Transverse colon (tissue), 4 donors: Measurements from ENCODE around the gene DDX3X. TPM values are rescaled to one million over a fixed set of nuclear protein-coding genes. Genes with fewer than 3 reads are reported as not detected.

Experiments used
- DNase-seq: peaks from one replicate; pipeline ENCODE4 v3.0.0-alpha.2; 2019
- H3K27ac ChIP-seq, 4 donors: fragments of 200-600 bp; sonication (generic); 2 replicates each; pipeline ENCODE4 v1.5.1; 2016 to 2018; ENCODE audit warnings: inconsistent platforms in 4 of 4
- H3K27me3 ChIP-seq: fragments of 200-600 bp; sonication (generic); 2 replicates; pipeline ENCODE4 v1.5.1; 2017; ENCODE audit warnings: inconsistent platforms
- H3K36me3 ChIP-seq, 4 donors: fragments of 200-600 bp; sonication (generic); 2 replicates each; pipeline ENCODE4 v1.5.1; 2017 to 2019; ENCODE audit warnings: inconsistent platforms in 4 of 4
- H3K4me1 ChIP-seq, 4 donors: fragments of 200-600 bp; sonication (generic); 2 replicates each; pipeline ENCODE4 v1.5.1; 2017 to 2020; ENCODE audit warnings: inconsistent platforms in 4 of 4
- H3K4me3 ChIP-seq, 4 donors: fragments of 200-600 bp; sonication (generic); 1 replicate in 1 of 4; 2 replicates in 3 of 4; pipeline versions ENCODE4 v1.5.1 to v1.6.1; 2017 to 2019; ENCODE audit warnings: inconsistent platforms in 4 of 4
- H3K9me3 ChIP-seq, 2 donors: fragments of 200-600 bp; sonication (generic); 2 replicates each; pipeline ENCODE4 v1.5.1; 2017 to 2019; ENCODE audit warnings: inconsistent platforms in 2 of 2
- CTCF ChIP-seq, 5 experiments: fragments of 200-600 bp in 3 of 5; fragments of 450-650 bp in 2 of 5; sonication (generic) in 3 of 5; IDR thresholded peaks; 1 replicate in 2 of 5; 2 replicates in 3 of 5; pipeline ENCODE4 v1.5.1; 2016 to 2017; ENCODE audit warnings: antibody characterized with exemption in 5 of 5, inconsistent platforms in 3 of 5, mild to moderate bottlenecking in 2 of 5, moderate library complexity in 1 of 5
- EP300 ChIP-seq: sonication (generic); formaldehyde crosslinking; IDR thresholded peaks from one replicate; pipeline ENCODE4 v1.6.1; 2017; ENCODE audit warnings: antibody characterized with exemption, low read depth
- POLR2A ChIP-seq: fragments of 450-650 bp; IDR thresholded peaks from one replicate; pipeline ENCODE4 v1.6.1; 2016; ENCODE audit warnings: antibody characterized with exemption, mild to moderate bottlenecking, moderate library complexity
- POLR2AphosphoS5 ChIP-seq, 3 donors: sonication (generic); formaldehyde crosslinking; IDR thresholded peaks; one replicate each; pipeline ENCODE4 v1.6.1; 2016; ENCODE audit warnings: antibody characterized with exemption in 3 of 3
- whole genome bisulfite sequencing, 2 donors: methylation state at CpG; one replicate each; pipeline ENCODE4 v1.1.5; 2018; ENCODE audit warnings: low coverage in 1 of 2; 5-methylcytosine and 5-hydroxymethylcytosine counted together
- in situ Hi-C, 4 donors: fragments of 200-750 bp; cut with MboI; loops; one replicate each; pipeline versions ENCODE4 v1.15.0 to v1.15.1; 2017; ENCODE audit warnings: low sequenced_read_pairs in 3 of 4, low pct_ligation_motif_present in 1 of 4, low pct_unique_long_range_greater_than_20kb in 1 of 4
- intact Hi-C: fragments of 100-400 bp; cut with DNase I; formaldehyde crosslinking; loops from one replicate; pipeline ENCODE4 v1.15.1; 2023; ENCODE audit warnings: low total_unique reads
- total RNA-seq, 4 donors: library from RNA; depleted of rRNA; stranded (reverse); fragments of >200 nt; gene quantifications; one replicate each; pipeline ENCODE4 v1.1.0, GENCODE V29; 2016

DDX3X gene
- total RNA-seq, 4 donors from 2014 or later = 133 to 242 (median 165) TPM

DNA sequence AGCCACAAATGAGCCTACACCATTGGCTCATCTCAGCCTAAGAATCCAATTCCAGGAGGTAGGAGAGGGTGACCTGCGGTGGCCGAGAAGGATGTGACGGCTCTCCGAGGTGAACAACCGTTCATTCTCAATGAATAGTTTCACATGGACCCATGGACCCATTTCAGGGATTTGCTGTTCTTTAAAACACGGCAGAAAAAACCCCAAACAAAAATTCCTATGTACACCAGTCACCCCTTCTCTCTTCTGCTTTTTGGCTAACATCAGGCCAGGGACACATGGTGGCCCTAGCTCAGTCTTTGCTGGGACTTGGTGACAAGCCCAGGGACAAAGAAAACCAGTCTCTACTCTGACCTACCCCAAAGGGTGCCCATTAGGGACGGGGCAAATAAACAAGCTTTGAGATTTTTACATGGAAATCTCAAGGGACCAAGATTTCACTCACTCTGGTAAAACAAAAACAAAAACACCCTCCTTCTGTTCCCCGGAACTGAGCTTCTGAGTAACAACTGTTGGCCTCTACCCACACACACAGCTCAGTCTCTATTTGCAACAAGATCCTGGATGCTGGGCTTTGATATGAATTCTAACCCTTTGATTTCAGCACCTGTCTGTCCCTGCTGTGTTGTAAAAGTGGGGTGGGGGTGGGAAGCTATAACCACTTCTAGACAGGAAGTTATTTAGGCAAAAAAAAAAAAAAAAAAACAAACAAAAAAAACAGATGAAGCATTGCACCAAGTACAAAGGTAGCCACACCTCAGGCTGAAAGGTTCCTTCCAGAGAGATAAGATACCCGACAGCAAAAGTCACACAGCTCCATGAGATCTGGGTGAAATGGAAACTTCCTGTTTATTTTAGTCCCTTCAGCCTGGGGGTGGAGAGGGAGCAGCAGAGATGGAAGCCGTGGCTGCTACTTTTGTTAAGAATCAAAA, 49.0 kb downstream of the DDX3X start:
- Histone ChIP-seq H3K27me3 (no peaks in the 10 kb centered on the region), H3K27ac (peak overlapping the region; percentile 66 to 82 (median 78)), H3K4me3 (no peak overlapping the region), H3K4me1 (peaks cover 0 to 8% (median 0%) of the 10 kb centered on the region in 4 donors), H3K9me3 (no peaks in the 10 kb centered on the region), H3K36me3 (no peaks in the 10 kb centered on the region)
- 0 to 54% methylated on average over 1 to 10 of the region's 10 CpGs for WGBS, 2 donors
- intact Hi-C loops (no loop called here), in situ Hi-C loops (no loop called here)
- TF ChIP-seq POLR2AphosphoS5 (IDR thresholded peaks at IDR 0.05) (peak in 1 of 3 donors; percentile 20), POLR2A (peak; percentile 43), EP300 (no peak)
- DNase-seq = peak; percentile 25

GRCh38 chrX:41384051-41384705, 50.2 kb downstream of the DDX3X start:
- intact Hi-C loops = no loop called here
- WGBS, 2 donors = 50% methylated on average over 10 of the region's 10 CpGs; no CpG with 5 or more reads in 1 of the 2 donors
- Histone ChIP-seq H3K9me3 (no peaks in the 10 kb centered on the region), H3K27ac (peak overlapping the region; percentile 10 to 82 (median 72)), H3K27me3 (no peaks in the 10 kb centered on the region), H3K36me3 (no peaks in the 10 kb centered on the region), H3K4me1 (peaks cover 0 to 8% (median 0%) of the 10 kb centered on the region in 4 donors), H3K4me3 (no peak overlapping the region)
- DNase-seq = peak; percentile 79
- TF ChIP-seq POLR2A = no peak
- TF ChIP-seq EP300 = no peak
- no peak for TF ChIP-seq CTCF (IDR thresholded peaks at IDR 0.05)
- no peak for TF ChIP-seq POLR2AphosphoS5 (IDR thresholded peaks at IDR 0.05)
- in situ Hi-C loops = no loop called here

DNA sequence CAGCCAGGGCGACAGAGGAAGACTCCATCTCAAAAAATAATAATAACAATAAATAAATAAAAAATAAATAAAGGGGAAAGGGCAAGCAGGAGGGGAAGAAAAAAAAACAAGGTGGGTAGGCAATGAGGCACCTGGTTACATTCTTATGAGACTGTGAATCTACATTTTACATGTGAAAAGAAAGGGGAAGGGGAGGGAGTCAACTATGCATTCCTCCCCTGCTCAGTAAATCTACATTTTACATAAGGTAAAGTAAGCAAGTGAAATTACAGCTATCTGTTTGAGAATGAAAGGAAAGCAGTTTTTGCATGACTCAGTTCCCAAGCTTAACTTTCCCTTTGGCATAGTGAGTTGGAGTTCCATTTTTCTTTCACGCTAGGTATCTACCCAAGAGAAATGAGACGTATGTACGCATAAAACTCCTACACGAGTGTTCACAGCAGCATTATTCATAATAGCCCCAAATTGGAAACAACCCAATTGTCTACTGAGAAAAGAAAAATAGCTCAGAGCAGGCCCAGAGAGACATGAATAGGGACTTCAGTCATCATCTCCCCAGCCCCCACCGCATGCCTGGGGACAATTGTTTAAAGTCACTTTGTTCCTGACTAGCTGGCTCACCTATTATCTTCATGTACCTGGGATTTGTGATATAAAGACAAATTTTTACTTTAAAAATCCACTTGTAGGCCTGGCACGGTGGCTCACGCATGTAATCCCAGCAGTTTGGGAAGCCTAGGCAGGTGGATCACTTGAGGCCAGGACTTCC, 52.4 kb downstream of the DDX3X start:
- no peaks in the 10 kb centered on the region for H3K9me3 ChIP-seq
- 87% methylated on average over 8 of the region's 8 CpGs; no CpG with 5 or more reads in 1 of the 2 donors for WGBS, 2 donors
- no peaks in the 10 kb centered on the region for H3K36me3 ChIP-seq
- H3K4me3 ChIP-seq = no peak overlapping the region
- H3K4me1 ChIP-seq = peaks cover 0 to 14% (median 0%) of the 10 kb centered on the region in 4 donors
- peak overlapping the region in 1 of 4 donors; percentile 4 for H3K27ac ChIP-seq
- no peak for DNase-seq
- in situ Hi-C loops (no loop called here), intact Hi-C loops (no loop called here)
- no peak for TF ChIP-seq EP300
- TF ChIP-seq CTCF (IDR thresholded peaks at IDR 0.05) = no peak
- TF ChIP-seq POLR2A = no peak
- TF ChIP-seq POLR2AphosphoS5 (IDR thresholded peaks at IDR 0.05) = no peak
- H3K27me3 ChIP-seq = no peaks in the 10 kb centered on the region

DNA sequence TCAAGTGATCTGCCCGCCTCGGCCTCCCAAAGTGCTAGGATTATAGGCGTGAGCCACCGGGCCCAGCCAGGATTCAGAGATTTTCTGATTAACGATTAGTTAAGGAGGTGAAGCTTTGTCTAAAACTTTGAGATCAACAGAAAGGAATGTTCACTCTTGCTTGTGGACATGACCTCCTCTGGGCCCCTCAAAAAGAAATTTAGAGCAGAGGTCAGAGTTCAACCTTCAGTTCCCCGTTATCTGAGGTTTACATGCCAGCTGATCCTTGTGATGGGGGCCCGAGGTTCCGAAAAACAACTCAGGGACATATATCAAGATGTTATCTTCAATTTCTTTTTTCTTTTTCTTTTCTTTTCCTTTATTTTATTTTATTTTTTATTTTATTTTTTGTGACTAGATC, 54.6 kb downstream of the DDX3X start:
- intact Hi-C loops = no loop called here
- in situ Hi-C loops = no loop called here
- TF ChIP-seq POLR2A (no peak), POLR2AphosphoS5 (IDR thresholded peaks at IDR 0.05) (no peak), CTCF (IDR thresholded peaks at IDR 0.05) (no peak), EP300 (no peak)
- H3K27me3 ChIP-seq = no peaks in the 10 kb centered on the region
- WGBS, 2 donors = 90% methylated on average over 8 of the region's 8 CpGs; no CpG with 5 or more reads in 1 of the 2 donors
- no peaks in the 10 kb centered on the region for H3K36me3 ChIP-seq
- DNase-seq = no peak
- peak overlapping the region in 3 of 4 donors; percentile 51 to 69 (median 63) for H3K27ac ChIP-seq
- no peak overlapping the region for H3K4me3 ChIP-seq
- no peaks in the 10 kb centered on the region for H3K9me3 ChIP-seq
- H3K4me1 ChIP-seq = peaks cover 0 to 9% (median 0%) of the 10 kb centered on the region in 4 donors
